NT2/D1 (cell line): ENCODE data around the gene DLL1.

ENCODE experiments used
- SUZ12 ChIP-seq: IDR thresholded peaks from 2 replicates; pipeline ENCODE4 v1.6.1; 2011; ENCODE audit not compliant: insufficient read length, insufficient read depth; ENCODE audit errors: extremely low read depth
- YY1 ChIP-seq: IDR thresholded peaks from 2 replicates; pipeline ENCODE4 v1.6.1; 2011; ENCODE audit not compliant: insufficient read length, insufficient read depth
- ZNF274 ChIP-seq: IDR thresholded peaks from 2 replicates; pipeline ENCODE4 v1.6.1; 2011; ENCODE audit warnings: mild to moderate bottlenecking, low read depth, low read length

DNA sequence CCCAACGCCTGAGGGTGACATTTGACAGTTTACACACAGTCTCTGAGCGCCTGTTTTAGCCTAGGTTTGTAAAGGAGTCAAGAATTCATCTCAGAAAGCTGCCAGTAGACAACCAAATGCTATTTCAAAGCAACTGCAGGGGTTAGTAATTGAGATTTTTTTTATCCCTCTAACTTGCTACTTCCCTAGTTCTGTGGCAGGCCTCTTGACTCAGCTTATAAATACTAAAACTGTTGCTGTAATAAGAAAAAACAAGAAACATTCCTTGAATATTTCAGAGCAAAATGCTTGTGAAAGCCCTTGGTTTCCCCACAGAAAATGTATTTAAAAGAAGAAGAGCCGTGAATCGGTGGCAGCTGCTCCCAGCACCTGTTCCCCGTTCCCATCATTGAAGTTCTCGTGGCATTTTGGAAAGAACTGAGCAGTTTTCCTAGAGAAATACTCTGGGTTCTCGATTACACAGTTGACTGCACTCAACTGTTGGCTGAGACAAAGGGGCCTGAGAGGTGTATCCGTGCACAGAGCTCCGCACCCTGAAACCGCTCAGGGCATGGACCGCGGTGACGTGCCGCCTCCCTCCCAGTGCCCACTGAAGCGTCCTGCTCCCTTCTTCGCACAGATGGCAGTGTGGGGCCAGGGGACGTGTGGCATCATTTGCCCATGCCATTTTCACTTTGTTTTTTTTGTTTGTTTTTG lies 20.9 kb downstream of the DLL1 start:
- TF ChIP-seq ZNF274 (no peak), YY1 (no peak), SUZ12 (no peak)
